Stimulated activated CD8-positive, alpha-beta memory T cell treated with anti-CD3 and anti-CD28 coated beads, Interleukin-4, amount 100 ng/mL, for 24 hours (primary cell): Measurements from ENCODE around the gene FMN2.
"Not testable (repeated sequence)": the region's sequence is repeated elsewhere in the genome, so short reads cannot be mapped to it uniquely, and the experiment has no call there.

Experiments
- DNase-seq: peaks from one replicate; pipeline ENCODE4 v3.0.0-alpha.2; 2020; ENCODE audit warnings: low read depth

FMN2 gene

DNA sequence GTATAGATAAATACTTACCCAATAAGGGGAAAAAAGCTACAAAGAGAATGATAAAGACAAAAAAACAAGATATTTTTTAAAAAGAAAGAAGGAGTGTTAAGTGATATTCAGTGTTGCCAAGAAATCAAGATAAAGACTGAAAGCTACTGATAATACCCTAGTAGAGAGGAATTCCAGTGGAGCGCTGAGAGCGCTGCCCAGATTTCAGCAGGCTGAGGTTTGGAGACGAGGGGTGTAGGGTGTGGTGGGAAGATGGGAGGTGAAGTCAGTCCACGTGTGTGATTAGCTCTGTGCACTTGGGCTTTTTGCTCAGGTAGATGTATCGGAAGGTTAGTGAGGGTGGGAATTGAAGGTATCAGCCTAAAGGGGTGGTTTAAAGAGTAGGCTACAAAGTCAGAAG is 47.8 kb downstream of the FMN2 start:
- DNase-seq, result no peak

DNA sequence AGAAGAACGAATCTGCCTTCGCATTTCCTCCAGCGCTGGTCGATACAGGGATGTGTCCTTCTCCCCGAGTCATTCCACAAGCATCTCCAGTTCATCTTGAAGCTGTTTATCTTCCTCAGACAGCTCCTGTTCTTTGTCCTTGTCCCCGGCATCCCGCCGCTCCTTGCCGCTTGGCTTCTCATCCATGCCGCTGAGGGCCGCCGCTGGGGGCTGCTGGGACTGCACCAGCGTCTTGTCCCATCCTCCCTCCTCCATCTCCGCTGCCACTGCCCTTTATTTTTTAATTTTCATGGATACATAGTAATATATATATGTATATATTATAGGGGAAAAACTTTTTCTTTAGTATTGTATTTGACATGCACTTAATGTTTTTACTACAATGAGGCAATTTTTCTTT is 53.4 kb downstream of the FMN2 start:
- DNase-seq, result no peak

GRCh38 chr1:240148333-240148732 is 56.6 kb downstream of the FMN2 start:
- DNase-seq, result no peak

DNA sequence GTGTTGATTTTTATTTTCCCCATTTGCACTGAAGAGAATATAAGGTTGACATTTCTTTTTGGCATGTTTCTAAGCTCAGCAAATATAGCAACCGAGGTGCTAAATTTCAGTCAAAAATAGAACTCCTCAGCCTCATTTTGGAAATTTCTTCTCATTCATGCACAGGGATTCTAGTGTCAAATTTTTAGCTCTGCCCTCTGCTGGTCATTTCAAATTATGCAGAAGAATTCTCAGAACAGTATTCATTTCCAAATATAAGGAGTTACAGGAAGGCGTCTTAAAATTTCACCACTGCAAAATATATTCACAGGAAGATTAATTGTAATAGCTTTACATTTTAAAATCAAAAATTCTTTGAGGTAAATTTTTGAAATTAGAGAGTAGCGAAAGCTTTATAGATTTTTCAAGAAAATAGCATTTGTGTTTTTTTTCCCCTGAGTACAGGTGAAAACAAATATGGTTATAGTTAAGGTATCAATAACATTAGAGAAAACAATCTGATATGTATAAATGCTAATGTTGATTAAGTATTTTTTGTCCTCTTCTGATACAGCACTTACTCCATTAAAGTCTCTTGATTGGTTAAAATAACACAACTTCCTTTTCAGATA is 57.9 kb downstream of the FMN2 start:
- DNase-seq, result no peak

DNA sequence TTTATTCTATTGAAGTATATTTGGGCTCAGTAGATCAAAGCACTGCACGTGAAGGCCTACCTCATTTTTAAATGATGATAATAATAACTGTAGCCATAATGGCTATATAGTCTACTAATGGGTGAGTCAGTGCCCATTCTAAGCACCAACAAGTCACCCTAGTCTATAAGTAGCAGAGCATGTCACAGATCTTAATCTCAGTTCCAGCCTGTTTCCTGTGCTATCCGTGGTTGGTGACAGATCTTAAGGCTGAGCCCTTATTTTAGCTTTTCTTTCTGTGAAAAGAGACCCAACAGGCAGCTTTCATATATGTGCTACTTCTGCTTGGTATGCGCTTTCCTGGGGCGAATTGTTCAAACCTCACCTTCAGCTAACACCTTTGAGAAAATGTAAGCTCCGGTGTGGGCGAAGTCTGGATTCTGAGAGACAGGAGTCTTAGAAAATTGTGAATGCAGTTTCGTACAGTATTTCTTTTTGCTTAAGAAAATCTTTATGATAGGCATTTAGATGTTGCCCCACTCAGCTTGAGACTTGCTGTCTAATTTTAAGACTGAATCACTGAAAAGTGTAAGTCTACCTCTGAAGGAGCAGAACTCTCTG is 59.6 kb downstream of the FMN2 start:
- no peak for DNase-seq

DNA sequence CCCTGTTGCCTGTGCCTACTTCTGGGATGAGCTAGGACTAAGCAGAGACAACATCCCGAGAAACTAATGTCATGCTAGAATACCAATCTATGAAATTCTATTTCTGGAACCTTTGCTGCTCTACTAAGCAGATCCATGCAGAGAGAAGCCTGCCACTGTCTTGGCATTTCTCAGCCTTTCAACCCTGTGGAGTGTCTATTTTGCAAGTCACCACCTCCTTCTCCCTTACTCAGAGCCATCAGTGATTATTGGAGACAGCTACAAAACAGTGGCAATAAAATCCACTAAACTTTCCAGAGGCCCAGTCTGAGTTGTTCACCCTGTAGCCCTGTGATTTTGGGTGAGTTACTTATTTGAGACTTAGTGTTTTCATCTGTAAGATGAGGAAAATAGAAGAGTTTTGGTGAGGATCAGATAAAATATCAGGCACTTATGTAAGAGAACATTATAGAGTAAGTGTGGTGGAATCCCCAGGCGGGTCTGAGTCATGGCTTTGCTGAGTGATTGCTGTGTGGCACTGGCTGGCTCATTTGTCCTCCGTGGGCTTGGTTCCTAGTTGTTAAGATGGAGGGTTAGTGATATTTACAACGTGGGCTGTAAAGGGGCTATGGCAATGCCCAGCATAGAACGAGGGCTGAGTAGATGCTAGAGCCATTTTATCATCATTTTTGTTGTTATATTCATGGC is 61.1 kb downstream of the FMN2 start:
- no peak for DNase-seq

DNA sequence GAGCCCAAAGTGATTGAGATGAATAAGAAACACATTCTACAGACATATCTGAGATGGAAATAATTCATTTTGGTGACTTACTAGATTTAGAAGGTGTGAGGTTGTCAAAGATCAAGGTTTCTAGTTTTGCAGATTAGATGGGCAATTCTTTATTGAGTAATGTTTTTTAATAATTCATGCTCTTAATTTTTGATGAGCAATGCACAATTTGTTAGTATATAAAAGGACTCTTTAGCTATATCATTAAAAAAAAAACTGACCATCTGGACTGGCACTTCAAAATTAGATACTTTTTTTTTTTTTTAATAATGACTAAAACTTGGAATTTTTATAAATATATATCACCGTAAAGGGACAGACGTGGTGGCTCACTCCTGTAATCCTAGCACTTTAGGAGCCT is 63.9 kb downstream of the FMN2 start:
- no peak for DNase-seq

DNA sequence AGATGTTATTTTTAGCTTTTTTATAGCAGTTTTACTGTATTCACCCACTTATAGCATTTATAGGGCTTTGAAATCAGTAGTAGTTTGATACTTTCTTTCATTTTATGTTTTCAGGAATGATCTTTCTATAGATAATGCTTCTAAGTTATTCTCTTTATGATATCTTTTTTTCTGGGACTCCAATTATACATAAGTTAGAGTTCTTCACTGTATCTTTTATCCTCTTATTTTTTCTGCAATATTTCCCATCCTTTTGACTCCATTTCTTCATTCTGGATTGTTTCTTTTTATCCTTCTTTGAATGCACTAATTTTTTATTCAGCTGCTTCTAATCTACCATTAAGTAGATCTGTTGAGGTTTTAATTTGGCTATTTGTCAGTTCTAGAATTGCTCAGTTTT is 73.1 kb downstream of the FMN2 start:
- DNase-seq, result no peak

GRCh38 chr1:240169188-240169587 is 77.5 kb downstream of the FMN2 start:
- DNase-seq, result no peak

- no peak for DNase-seq
These were observed 78.6 kb downstream of the FMN2 start for GRCh38 chr1:240170266-240170665.

DNA sequence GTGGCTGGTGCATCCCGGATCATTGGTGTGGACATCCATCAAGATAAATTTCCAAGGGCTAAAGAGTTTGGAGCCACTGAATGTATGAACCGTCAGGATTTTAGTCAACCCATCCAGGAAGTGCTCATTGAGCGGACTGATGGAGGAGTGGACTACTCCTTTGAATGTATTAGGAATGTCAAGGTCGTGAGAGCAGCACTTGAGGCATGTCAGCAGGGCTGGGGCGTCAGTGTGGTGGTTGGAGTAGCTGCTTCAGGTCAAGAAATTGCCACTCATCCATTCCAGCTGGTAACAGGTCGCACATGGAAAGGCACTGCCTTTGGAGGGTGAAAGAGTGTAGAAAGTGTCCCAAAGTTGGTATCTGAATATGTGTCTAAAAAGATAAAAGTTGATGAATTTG is 79.1 kb downstream of the FMN2 start:
- DNase-seq, result no peak

GRCh38 chr1:240171907-240172306 is 80.2 kb downstream of the FMN2 start:
- no peak for DNase-seq

GRCh38 chr1:240173836-240174235 is 82.2 kb downstream of the FMN2 start:
- DNase-seq, result no peak

DNA sequence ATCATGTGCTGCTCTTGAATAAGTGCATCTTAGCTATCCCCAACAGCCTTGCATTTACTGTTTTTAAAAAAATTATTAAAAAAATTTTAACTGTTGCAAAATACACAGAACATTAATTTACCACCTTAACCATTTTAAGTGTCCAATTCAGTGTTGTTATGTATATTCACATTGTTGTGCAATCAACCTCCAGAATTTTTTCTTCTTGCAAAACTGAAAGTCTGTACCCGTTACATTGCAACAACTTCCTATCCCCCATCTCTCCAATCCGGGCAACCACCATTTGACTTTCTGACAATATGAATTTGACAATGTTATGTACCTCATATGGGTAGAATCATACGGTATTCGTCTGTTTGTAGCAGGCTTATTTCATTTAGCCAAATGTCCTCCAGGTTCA is 83.1 kb downstream of the FMN2 start:
- no peak for DNase-seq

DNA sequence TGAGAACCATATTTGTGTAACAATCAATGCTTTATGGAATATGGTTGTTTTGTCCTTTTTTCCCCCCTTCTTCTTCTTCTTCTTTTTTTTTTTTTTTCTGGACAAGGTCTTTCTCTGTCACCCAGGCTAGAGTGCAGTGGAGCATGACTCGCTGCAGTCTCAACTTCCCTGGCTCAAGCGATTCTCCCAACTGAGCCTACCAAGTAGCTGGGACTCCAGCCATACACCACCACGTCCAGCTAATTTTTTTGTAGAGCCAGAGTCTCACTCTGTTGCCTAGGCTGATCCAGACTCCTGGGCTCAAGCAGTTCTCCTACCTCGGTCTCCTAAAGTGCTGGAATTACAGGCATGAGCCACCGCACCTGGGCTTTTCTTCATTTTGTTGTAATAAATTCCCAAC is 86.7 kb downstream of the FMN2 start:
- DNase-seq, result no peak

DNA sequence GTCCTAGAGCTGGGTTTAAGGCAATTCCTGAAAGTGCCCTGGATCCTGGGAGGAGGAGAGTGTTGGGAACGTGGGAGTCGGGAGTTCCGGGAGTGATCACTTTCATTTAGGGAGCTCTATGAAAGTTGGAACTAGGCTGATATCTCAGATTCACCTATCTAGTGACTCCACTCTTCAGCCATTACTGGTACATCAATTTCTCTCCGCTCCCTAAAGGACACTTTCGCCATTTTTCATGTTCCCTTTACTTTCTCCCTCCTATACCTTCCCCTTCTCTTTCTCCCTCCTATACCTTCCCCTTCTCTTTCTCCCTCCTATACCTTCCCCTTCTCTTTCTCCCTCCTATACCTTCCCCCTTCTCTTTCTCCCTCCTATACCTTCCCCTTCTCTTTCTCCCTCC is 93.0 kb downstream of the FMN2 start:
- not testable (repeated sequence) for DNase-seq

DNA sequence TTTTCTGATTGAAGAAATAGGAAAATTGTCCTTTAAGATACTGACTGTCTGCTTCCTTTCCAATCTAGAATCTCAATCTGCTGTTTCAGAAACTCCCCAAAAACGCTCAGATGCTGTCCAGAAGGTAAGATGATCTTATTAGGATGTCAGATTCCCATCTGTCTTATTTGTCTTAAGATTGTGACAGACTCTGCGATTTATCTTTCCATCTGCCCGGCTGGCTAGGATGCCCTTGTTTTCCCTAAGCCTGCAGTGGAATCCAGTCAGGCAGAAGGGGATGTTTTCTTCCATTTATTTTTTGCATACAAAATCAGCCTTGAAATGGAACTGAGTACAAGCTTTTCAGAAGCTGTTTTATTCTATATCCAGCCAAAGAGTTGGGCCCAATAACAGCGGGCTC is 96.5 kb downstream of the FMN2 start:
- DNase-seq, result no peak

- DNase-seq, result no peak
These were observed 97.8 kb downstream of the FMN2 start for GRCh38 chr1:240189386-240189989.

GRCh38 chr1:240190881-240191401 is 99.3 kb downstream of the FMN2 start:
- no peak for DNase-seq

DNA sequence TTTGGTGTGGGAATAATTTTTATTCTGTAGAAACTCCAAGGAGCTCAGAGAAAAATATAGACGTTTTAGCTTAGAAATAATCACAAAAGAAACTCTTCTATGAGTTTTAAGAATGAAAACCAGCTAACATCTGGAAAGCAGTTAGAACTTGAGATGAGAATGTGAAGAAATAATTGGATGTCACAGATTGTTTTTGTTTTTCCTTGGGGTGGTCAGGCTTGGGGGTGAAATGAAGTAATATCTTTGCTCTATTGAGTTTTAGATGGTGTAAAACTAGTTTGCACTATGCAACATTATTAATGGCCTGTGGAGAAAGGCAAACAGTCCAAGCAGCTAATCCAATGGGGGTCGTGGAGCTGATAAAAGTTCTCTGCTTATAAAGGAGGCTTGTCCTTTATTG is 101.2 kb downstream of the FMN2 start:
- no peak for DNase-seq

DNA sequence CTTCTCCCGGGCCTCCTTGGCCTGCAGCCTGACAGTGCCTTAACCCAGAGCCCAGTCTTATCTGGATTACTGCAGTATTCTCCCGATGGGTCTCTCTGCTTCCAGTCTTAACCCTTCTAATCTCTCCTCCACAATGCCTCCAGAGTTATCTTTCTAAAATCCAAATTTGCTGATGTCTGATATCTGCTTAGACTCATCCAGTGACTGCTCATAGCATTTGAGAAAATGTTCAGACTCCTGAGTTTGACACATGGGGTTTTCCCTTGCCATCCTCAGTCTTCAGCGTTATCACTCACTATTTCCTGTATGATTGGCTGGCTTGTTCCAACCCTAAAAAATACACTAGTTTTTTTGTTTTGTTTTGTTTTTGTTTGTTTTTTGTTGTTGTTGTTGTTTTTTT is 102.0 kb downstream of the FMN2 start:
- no peak for DNase-seq

DNA sequence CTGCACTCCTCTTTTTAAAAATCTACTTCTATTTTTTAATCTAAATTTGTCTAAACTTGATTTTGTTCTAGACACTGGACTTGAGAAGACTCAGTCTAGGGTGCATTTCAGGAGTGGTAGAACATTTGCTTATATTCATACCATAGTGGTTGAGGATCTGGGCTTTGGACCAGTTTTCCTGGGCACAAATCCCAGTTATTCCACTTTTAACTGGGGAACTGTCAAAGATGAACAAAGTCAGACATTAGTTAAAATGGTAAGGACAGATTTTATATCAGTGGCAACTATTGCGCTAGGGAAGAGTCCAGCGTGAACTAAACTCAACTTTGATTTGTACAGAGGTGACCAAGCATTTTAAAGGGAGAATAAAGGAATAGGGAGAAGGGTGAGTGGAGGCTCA is 102.4 kb downstream of the FMN2 start:
- no peak for DNase-seq

DNA sequence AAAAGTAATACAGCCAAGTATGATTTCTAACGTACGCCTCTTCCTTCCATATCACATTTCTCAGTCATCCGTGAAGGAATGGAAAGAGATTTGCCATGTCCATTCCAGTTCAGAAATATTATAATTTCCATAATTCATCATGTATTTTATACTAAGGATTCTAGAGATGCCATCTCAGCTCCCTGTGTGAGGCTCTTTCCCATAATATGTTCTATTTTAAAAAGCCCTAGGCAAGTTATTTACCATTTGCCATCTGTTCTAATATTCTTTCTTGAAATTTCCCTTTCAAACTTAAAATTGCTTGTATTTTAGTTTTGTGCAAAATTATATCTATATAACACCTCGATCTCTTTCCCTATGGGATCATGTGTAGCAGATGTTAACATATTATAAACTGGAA is 106.7 kb downstream of the FMN2 start:
- DNase-seq, result no peak
